ENCODE data around the gene ZFYVE28. TPM values are rescaled to one million over a fixed set of nuclear protein-coding genes. Genes with fewer than 3 reads are reported as not detected.

Gene ZFYVE28
- total RNA-seq, 1 experiment from 2014 or later, result 0.82 TPM

- peak in 1 of 2 experiments; percentile 26 for DNase-seq
- no peak for TF ChIP-seq CTCF (IDR thresholded peaks at IDR 0.05; ENCODE audit: insufficient read depth in 1 of 2, low read depth in 1 of 2, low read length in 1 of 2, severe bottlenecking in 1 of 2, unreplicated experiment in 1 of 2)
- Mint-ChIP-seq H3K4me1 (ENCODE audit: low read depth, unreplicated experiment) (no peaks in the 10 kb centered on the region), H3K36me3 (ENCODE audit: insufficient read depth, unreplicated experiment) (peaks cover 11% of the 10 kb centered on the region), H3K4me3 (ENCODE audit: unreplicated experiment) (no peak overlapping the region), H3K27me3 (ENCODE audit: insufficient read depth, unreplicated experiment) (no peaks in the 10 kb centered on the region), H3K9me3 (ENCODE audit: unreplicated experiment) (no peaks in the 10 kb centered on the region), H3K27ac (ENCODE audit: unreplicated experiment) (no peak overlapping the region)
- Histone ChIP-seq H3K4me3 (ENCODE audit: low read depth, low read length) (no peak overlapping the region), H3K4me1 (0 out of 2 replicates have a peak, but pooled peaks cover 5% of the 10 kb centered on the region), H3K27me3 (replicated peaks; ENCODE audit: control insufficient read depth, insufficient read depth, low read length) (no peaks in the 10 kb centered on the region), H3K36me3 (ENCODE audit: control insufficient read depth, insufficient read depth, low read length) (no peaks in the 10 kb centered on the region), H3K9me3 (no peaks in the 10 kb centered on the region)
- no TSS peak for BruUV-seq (replicated peaks)
- ChIA-PET CTCF (no interaction called here), POLR2A (no interaction called here)
- intact Hi-C loops (cut with micrococcal nuclease; ENCODE audit: unreplicated experiment), result no loop called here
Observed at GRCh38 chr4:2257361-2258081, 160.9 kb downstream of the ZFYVE28 start.

- Histone ChIP-seq H3K4me1 (0 out of 2 replicates have a peak, but pooled peaks cover 5% of the 10 kb centered on the region), H3K27me3 (replicated peaks; ENCODE audit: control insufficient read depth, insufficient read depth, low read length) (no peaks in the 10 kb centered on the region), H3K36me3 (ENCODE audit: control insufficient read depth, insufficient read depth, low read length) (no peaks in the 10 kb centered on the region), H3K9me3 (no peaks in the 10 kb centered on the region), H3K4me3 (ENCODE audit: low read depth, low read length) (no peak overlapping the region)
- ChIA-PET CTCF (no interaction called here), POLR2A (no interaction called here)
- no peak for TF ChIP-seq CTCF (IDR thresholded peaks at IDR 0.05; ENCODE audit: insufficient read depth in 1 of 2, low read depth in 1 of 2, low read length in 1 of 2, severe bottlenecking in 1 of 2, unreplicated experiment in 1 of 2)
- no peaks in the 10 kb centered on the region for H3K4me1 Mint-ChIP-seq (ENCODE audit: low read depth, unreplicated experiment)
- no peak overlapping the region for H3K27ac Mint-ChIP-seq (ENCODE audit: unreplicated experiment)
- peaks cover 11% of the 10 kb centered on the region for H3K36me3 Mint-ChIP-seq (ENCODE audit: insufficient read depth, unreplicated experiment)
- DNase-seq, result peak in 1 of 2 experiments; percentile 26
- H3K27me3 Mint-ChIP-seq (ENCODE audit: insufficient read depth, unreplicated experiment), result no peaks in the 10 kb centered on the region
- intact Hi-C loops (cut with micrococcal nuclease; ENCODE audit: unreplicated experiment), result no loop called here
- no peak overlapping the region for H3K4me3 Mint-ChIP-seq (ENCODE audit: unreplicated experiment)
- H3K9me3 Mint-ChIP-seq (ENCODE audit: unreplicated experiment), result no peaks in the 10 kb centered on the region
- BruUV-seq (replicated peaks), result no TSS peak
Observed at GRCh38 chr4:2256781-2257191, 161.7 kb downstream of the ZFYVE28 start.

- H3K27me3 ChIP-seq (replicated peaks; ENCODE audit: control insufficient read depth, insufficient read depth, low read length), result no peaks in the 10 kb centered on the region
- Mint-ChIP-seq H3K27me3 (ENCODE audit: insufficient read depth, unreplicated experiment) (no peaks in the 10 kb centered on the region), H3K4me1 (ENCODE audit: low read depth, unreplicated experiment) (no peaks in the 10 kb centered on the region), H3K9me3 (ENCODE audit: unreplicated experiment) (no peaks in the 10 kb centered on the region), H3K36me3 (ENCODE audit: insufficient read depth, unreplicated experiment) (peaks cover 11% of the 10 kb centered on the region), H3K4me3 (ENCODE audit: unreplicated experiment) (no peak overlapping the region), H3K27ac (ENCODE audit: unreplicated experiment) (no peak overlapping the region)
- BruUV-seq (replicated peaks), result no TSS peak
- H3K4me1 ChIP-seq, result 0 out of 2 replicates have a peak, but pooled peaks cover 5% of the 10 kb centered on the region
- intact Hi-C loops (cut with micrococcal nuclease; ENCODE audit: unreplicated experiment), result no loop called here
- H3K4me3 ChIP-seq (ENCODE audit: low read depth, low read length), result no peak overlapping the region
- TF ChIP-seq CTCF (IDR thresholded peaks at IDR 0.05; ENCODE audit: insufficient read depth in 1 of 2, low read depth in 1 of 2, low read length in 1 of 2, severe bottlenecking in 1 of 2, unreplicated experiment in 1 of 2), result no peak
- no peaks in the 10 kb centered on the region for H3K9me3 ChIP-seq
- POLR2A ChIA-PET, result no interaction called here
- peak in 1 of 2 experiments; percentile 29 for DNase-seq
- CTCF ChIA-PET, result no interaction called here
- no peaks in the 10 kb centered on the region for H3K36me3 ChIP-seq (ENCODE audit: control insufficient read depth, insufficient read depth, low read length)
Observed at GRCh38 chr4:2256156-2256731, 162.2 kb downstream of the ZFYVE28 start.

Data from Caco-2 (cell line).